Fibroblast of lung (primary cell): ENCODE data around the gene MEIS2. TPM values are rescaled to one million over a fixed set of nuclear protein-coding genes. Genes with fewer than 3 reads are reported as not detected.

Experiments used
- DNase-seq, 2 donors: peaks; one replicate each; pipeline versions ENCODE4 v3.0.0 to v3.0.0-alpha.2; 2010; ENCODE audit warnings: low read depth in 2 of 2
- H2AFZ ChIP-seq: 2 replicates; pipeline ENCODE4 v1.5.1; 2012; ENCODE audit warnings: low read length, control low read depth, inconsistent platforms
- H3K27ac ChIP-seq: 2 replicates; pipeline ENCODE4 v1.5.1; 2011; ENCODE audit warnings: low read length, control low read depth; ENCODE audit not compliant: insufficient read depth
- H3K27me3 ChIP-seq: 2 replicates; pipeline ENCODE4 v1.5.1; 2011; ENCODE audit warnings: mild to moderate bottlenecking, low read length; ENCODE audit not compliant: control insufficient read depth, insufficient read depth
- H3K36me3 ChIP-seq: 2 replicates; pipeline ENCODE4 v1.5.1; 2011; ENCODE audit warnings: low read length; ENCODE audit not compliant: control insufficient read depth, insufficient read depth
- H3K4me1 ChIP-seq: 2 replicates; pipeline ENCODE4 v1.5.1; 2011; ENCODE audit warnings: low read length; ENCODE audit not compliant: control insufficient read depth, insufficient read depth; ENCODE audit errors: extremely low read depth
- H3K4me2 ChIP-seq: 2 replicates; pipeline ENCODE4 v1.5.1; 2011; ENCODE audit warnings: low read length, control low read depth; ENCODE audit not compliant: insufficient read depth; ENCODE audit errors: extremely low read depth
- H3K4me3 ChIP-seq, 4 experiments: fragments of 200-600 bp in 1 of 4; sonication (generic) in 1 of 4; replicated peaks in 1 of 4; 2 replicates each; pipeline ENCODE4 v1.5.1; 2011 to 2016; ENCODE audit warnings: low read length in 4 of 4, low read depth in 3 of 4, mild to moderate bottlenecking in 3 of 4, control low read depth in 2 of 4, inconsistent platforms in 1 of 4, mixed read lengths in 1 of 4; ENCODE audit not compliant: insufficient read depth in 1 of 4; ENCODE audit errors: control extremely low read depth in 1 of 4
- H3K79me2 ChIP-seq: 2 replicates; pipeline ENCODE4 v1.5.1; 2012; ENCODE audit warnings: mild to moderate bottlenecking, low read length, inconsistent platforms; ENCODE audit not compliant: control insufficient read depth, insufficient read depth
- H3K9ac ChIP-seq: 2 replicates; pipeline ENCODE4 v1.5.1; 2011; ENCODE audit warnings: mild to moderate bottlenecking, low read length, control low read depth; ENCODE audit not compliant: insufficient read depth
- H3K9me3 ChIP-seq: 2 replicates; pipeline ENCODE4 v1.5.1; 2012; ENCODE audit warnings: low read depth, low read length; ENCODE audit not compliant: control insufficient read depth, insufficient read depth
- H4K20me1 ChIP-seq: 2 replicates; pipeline ENCODE4 v1.5.1; 2011; ENCODE audit warnings: low read length; ENCODE audit not compliant: control insufficient read depth, insufficient read depth; ENCODE audit errors: extremely low read depth
- EZH2 ChIP-seq: IDR thresholded peaks from 2 replicates; pipeline ENCODE4 v1.5.1; 2012; ENCODE audit warnings: low read length, control low read depth, mild to moderate bottlenecking; ENCODE audit errors: missing control alignments
- polyA plus RNA-seq, 2 donors: library from polyadenylated mRNA; depleted of rRNA in 1 of 2; stranded (reverse) in 1 of 2; unstranded in 1 of 2; fragments of >200 nt; gene quantifications; 2 replicates each; pipeline ENCODE4 v1.2.1, GENCODE V29; 2011 to 2012; ENCODE audit warnings: missing spikeins in 1 of 2
- total RNA-seq: library from RNA; depleted of rRNA; stranded (reverse); fragments of >200 nt; gene quantifications from 2 replicates; pipeline ENCODE4 v1.2.1, GENCODE V29; 2014
- TF ChIP-seq, protein P1 (sequence below), 2 donors: IDR thresholded peaks in 1 of 2; conservative IDR thresholded peaks in 1 of 2; 1 replicate in 1 of 2; 2 replicates in 1 of 2; pipeline ENCODE4 v1.5.1; 2011 to 2012; ENCODE audit warnings: low read length in 2 of 2, control low read depth in 1 of 2, inconsistent platforms in 1 of 2, low read depth in 1 of 2, mild to moderate bottlenecking in 1 of 2

MEIS2 gene
- total and polyA plus RNA-seq, 2 donors (not counting 1 experiment from before 2014, with no cell fraction given) = 31.0 to 37.1 TPM

DNA sequence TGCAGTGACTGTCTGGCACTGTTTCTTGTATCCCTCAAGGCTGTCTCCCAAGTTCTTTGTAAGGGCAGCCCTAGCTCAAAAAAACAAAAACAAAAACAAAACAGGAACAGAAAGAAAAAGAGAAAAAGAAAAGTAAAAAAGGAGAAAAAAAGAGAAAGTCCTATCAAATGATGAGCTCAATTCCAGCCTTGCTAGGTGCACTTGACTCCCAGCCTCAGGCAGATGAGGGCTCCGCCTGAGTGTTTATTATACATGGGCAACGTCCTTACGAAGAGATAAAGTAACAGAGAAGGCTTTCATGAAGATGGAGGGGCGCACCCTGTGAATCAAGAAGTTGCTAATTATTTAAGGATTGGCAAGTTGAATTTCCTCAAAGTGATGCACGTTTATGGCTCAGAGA, 175.3 kb downstream of the MEIS2 start:
- Histone ChIP-seq H3K79me2 (no peaks in the 10 kb centered on the region), H4K20me1 (no peaks in the 10 kb centered on the region), H3K36me3 (no peaks in the 10 kb centered on the region), H3K4me1 (no peaks in the 10 kb centered on the region), H3K4me2 (no peak overlapping the region), H3K27me3 (no peaks in the 10 kb centered on the region), H2AFZ (no peak overlapping the region), H3K9me3 (no peaks in the 10 kb centered on the region), H3K4me3 (no peak overlapping the region), H3K9ac (no peak overlapping the region), H3K27ac (no peak overlapping the region)
- DNase-seq = no peak
- no peak for TF ChIP-seq EZH2
- TF ChIP-seq, protein P1, sequence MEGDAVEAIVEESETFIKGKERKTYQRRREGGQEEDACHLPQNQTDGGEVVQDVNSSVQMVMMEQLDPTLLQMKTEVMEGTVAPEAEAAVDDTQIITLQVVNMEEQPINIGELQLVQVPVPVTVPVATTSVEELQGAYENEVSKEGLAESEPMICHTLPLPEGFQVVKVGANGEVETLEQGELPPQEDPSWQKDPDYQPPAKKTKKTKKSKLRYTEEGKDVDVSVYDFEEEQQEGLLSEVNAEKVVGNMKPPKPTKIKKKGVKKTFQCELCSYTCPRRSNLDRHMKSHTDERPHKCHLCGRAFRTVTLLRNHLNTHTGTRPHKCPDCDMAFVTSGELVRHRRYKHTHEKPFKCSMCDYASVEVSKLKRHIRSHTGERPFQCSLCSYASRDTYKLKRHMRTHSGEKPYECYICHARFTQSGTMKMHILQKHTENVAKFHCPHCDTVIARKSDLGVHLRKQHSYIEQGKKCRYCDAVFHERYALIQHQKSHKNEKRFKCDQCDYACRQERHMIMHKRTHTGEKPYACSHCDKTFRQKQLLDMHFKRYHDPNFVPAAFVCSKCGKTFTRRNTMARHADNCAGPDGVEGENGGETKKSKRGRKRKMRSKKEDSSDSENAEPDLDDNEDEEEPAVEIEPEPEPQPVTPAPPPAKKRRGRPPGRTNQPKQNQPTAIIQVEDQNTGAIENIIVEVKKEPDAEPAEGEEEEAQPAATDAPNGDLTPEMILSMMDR (conservative IDR thresholded peaks at IDR 0.05 in 1 of 2, IDR thresholded peaks at IDR 0.05 in 1 of 2; ENCODE audit: low read depth in 1 of 2, low read length in 2 of 2) = no peak

DNA sequence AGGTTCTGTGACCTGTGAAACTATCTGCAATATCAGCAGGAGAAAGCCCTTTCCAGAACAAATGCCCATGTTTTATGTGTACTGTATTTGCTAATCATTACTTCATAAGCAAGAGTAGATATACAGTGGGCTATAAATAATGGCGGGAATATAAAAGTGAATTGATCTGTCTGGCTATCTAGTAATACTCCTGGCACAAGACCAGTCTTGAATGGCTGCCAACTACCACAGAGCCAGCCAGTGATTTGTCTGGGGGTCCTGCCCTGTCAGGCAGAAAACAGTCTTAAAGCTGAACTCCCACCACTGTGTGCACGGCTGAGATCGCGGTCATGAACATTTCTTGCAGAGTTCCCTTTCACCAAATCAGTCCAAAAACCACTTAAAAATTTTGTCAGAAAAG, 176.3 kb downstream of the MEIS2 start:
- H3K9me3 ChIP-seq = no peaks in the 10 kb centered on the region
- no peaks in the 10 kb centered on the region for H3K79me2 ChIP-seq
- TF ChIP-seq EZH2 = no peak
- TF ChIP-seq, protein P1 (conservative IDR thresholded peaks at IDR 0.05 in 1 of 2, IDR thresholded peaks at IDR 0.05 in 1 of 2; ENCODE audit: low read depth in 1 of 2, low read length in 2 of 2) = no peak
- no peak overlapping the region for H3K27ac ChIP-seq
- H3K27me3 ChIP-seq = no peaks in the 10 kb centered on the region
- H3K9ac ChIP-seq = no peak overlapping the region
- no peak overlapping the region for H3K4me3 ChIP-seq
- DNase-seq = no peak
- H4K20me1 ChIP-seq = no peaks in the 10 kb centered on the region
- no peaks in the 10 kb centered on the region for H3K4me1 ChIP-seq
- H3K4me2 ChIP-seq = no peak overlapping the region
- no peak overlapping the region for H2AFZ ChIP-seq
- H3K36me3 ChIP-seq = no peaks in the 10 kb centered on the region

DNA sequence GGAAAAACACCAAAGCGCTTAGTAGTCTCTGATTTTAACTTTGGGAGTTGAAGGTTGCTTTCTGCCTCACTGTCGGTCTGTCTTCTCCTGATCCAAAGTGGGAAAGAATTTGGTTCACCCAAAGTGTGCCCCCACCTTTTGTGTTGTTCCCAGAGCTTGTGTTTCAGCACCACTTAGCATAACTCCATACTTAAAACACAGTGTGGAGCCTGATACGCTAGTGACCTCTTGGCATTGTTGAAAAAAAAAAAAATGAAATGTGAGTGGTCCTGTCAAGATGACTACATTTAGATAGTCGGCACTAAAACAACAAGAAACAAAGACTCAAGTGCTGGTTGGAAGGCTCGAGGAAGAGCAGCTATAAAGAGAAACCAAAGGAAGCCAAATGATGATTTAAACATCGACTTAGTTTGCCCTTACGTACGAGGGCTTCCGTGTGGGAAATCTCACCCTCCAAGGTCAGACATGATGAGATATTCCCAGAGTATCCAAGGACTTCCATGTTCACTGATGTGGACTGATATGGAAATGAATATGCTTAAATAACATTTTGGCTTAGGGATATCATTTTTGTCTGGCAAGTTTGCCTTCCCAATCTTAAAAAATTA, 178.8 kb downstream of the MEIS2 start:
- H3K9me3 ChIP-seq = no peaks in the 10 kb centered on the region
- H4K20me1 ChIP-seq = no peaks in the 10 kb centered on the region
- H3K4me3 ChIP-seq = no peak overlapping the region
- H3K9ac ChIP-seq = no peak overlapping the region
- no peaks in the 10 kb centered on the region for H3K4me1 ChIP-seq
- no peak for DNase-seq
- H3K27ac ChIP-seq = no peak overlapping the region
- TF ChIP-seq, protein P1 (conservative IDR thresholded peaks at IDR 0.05 in 1 of 2, IDR thresholded peaks at IDR 0.05 in 1 of 2; ENCODE audit: low read depth in 1 of 2, low read length in 2 of 2) = no peak
- TF ChIP-seq EZH2 = no peak
- H3K27me3 ChIP-seq = no peaks in the 10 kb centered on the region
- no peaks in the 10 kb centered on the region for H3K79me2 ChIP-seq
- no peak overlapping the region for H2AFZ ChIP-seq
- H3K4me2 ChIP-seq = no peak overlapping the region
- no peaks in the 10 kb centered on the region for H3K36me3 ChIP-seq
